Mononuclear cell (primary cell): ENCODE data around the gene ITGA2. TPM values are rescaled to one million over a fixed set of nuclear protein-coding genes. Genes with fewer than 3 reads are reported as not detected.
"Not testable (repeated sequence)": the region's sequence is repeated elsewhere in the genome, so short reads cannot be mapped to it uniquely, and the experiment has no call there.

ENCODE experiments used
- H3K27me3 ChIP-seq: 2 replicates; pipeline ENCODE4 v1.6.0; 2011; ENCODE audit warnings: low read length, control low read depth; ENCODE audit not compliant: insufficient read depth
- H3K4me1 ChIP-seq: 2 replicates; pipeline ENCODE4 v1.5.1; 2011; ENCODE audit warnings: mild to moderate bottlenecking, low read length, control low read depth; ENCODE audit not compliant: insufficient read depth
- H3K4me3 ChIP-seq: 2 replicates; pipeline ENCODE4 v1.5.1; 2011; ENCODE audit warnings: mild to moderate bottlenecking, low read length, moderate library complexity
- H3K9me3 ChIP-seq: 2 replicates; pipeline ENCODE4 v1.5.1; 2011; ENCODE audit warnings: low read depth, mild to moderate bottlenecking, control low read depth, low read length
- total RNA-seq: library from RNA; depleted of rRNA; stranded (reverse); fragments of >200 nt; gene quantifications from one replicate; pipeline ENCODE4 v1.2.3, GENCODE V29; 2012

The ITGA2 gene
- 0.73 TPM for total RNA-seq

DNA sequence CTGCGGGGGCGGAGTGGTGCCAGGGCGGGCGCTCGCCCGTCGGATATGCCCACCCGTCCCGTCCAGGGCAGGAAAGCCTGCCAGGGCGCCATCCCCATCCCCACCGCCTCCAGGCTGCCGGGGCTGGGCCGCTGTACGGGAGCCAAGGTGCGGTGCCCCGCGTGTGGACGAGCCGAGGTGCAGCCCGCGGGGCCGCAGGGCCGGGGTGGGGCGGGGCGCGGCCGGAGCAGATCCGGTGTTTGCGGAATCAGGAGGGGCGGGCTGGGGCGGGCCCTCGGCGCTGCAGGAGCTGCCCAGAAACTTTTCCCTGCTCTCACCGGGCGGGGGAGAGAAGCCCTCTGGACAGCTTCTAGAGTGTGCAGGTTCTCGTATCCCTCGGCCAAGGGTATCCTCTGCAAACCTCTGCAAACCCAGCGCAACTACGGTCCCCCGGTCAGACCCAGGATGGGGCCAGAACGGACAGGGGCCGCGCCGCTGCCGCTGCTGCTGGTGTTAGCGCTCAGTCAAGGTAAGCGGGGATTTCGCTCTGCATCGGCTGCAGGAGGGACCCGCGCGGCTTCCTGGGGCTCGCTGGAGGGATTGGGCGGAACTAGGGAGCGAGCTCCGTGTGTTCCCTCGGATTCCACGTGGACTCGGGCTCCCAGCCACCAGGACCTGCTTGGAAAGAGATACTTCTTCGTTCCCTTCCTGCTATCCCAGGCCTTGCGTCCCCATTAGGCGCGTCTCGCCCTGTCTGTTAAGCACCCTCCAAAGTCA is at the start of gene ITGA2:
Gene ITGA2, plus strand, starts transcription at position 328 of the 756 bp plus-strand sequence. Its CDS starts 117 bp downstream, at position 445.
- Histone ChIP-seq H3K4me3 (peak within 1 kb of the TSS; percentile 25), H3K9me3 (no peaks in the 10 kb centered on the region), H3K27me3 (peaks cover 44% of the 10 kb centered on the region), H3K4me1 (peaks cover 17% of the 10 kb centered on the region)

DNA sequence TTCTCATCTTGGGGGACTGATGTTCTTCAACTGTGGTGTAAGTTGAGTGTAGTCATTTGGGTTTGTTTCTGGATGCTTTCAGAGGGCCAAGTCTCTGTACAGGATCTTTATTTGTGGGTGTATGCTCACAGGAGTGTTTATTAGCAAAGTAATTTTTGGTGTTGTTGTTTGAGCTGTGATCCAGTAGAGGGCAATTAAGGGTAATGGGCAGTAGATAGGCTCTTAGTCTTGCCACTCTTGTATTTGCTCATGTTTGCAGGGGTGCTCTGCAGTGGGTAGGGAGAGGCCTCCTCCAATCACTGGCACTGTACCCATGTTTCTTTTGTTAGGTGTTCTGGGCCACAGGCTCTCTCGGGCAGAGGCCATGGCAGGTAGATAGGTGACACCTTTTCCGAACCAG is 45.9 kb upstream of the ITGA2 start:
- Histone ChIP-seq H3K4me3 (no peak overlapping the region), H3K4me1 (no peaks in the 10 kb centered on the region), H3K27me3 (no peaks in the 10 kb centered on the region), H3K9me3 (no peaks in the 10 kb centered on the region)

DNA sequence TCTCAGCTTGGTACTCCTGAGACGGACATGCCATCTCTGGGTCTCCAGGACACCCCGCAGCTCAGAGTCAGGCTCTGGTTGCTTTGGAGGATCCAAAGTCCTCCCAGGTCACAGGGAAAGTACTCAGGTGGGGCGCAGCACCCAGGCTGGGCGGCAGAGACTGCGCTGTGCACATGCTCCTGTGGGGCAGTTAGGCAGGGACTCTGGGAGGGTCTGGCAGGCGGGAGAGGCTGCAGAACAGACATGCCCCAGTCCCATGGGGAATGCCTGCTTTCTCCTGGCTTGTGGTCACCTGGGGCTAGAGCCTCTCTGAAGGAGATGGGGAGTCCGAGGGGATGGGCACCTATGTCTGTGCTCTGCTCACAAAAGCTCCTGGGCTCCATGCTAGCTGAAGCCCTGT is 45.3 kb upstream of the ITGA2 start:
- Histone ChIP-seq H3K4me3 (no peak overlapping the region), H3K9me3 (no peaks in the 10 kb centered on the region), H3K27me3 (no peaks in the 10 kb centered on the region), H3K4me1 (no peaks in the 10 kb centered on the region)

DNA sequence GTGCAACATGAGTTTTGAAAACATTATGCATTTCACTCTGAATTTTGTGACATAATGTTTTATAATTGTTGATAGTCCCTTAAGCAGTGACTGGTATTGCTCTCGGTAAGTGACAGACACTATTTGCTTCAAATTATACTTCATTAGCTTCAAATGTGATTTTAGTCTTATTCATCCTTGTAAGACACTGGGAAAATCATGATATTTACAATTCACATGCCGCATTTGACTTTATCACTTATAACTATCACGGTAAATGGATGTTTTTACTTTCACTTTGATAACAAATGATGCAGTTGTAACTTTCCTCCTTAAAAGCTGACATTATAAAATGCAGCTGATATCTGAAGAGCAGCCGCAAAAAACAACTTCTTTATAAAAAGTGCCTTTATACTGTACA is 44.1 kb upstream of the ITGA2 start:
- Histone ChIP-seq H3K27me3 (no peaks in the 10 kb centered on the region), H3K9me3 (no peaks in the 10 kb centered on the region), H3K4me3 (no peak overlapping the region), H3K4me1 (no peaks in the 10 kb centered on the region)

DNA sequence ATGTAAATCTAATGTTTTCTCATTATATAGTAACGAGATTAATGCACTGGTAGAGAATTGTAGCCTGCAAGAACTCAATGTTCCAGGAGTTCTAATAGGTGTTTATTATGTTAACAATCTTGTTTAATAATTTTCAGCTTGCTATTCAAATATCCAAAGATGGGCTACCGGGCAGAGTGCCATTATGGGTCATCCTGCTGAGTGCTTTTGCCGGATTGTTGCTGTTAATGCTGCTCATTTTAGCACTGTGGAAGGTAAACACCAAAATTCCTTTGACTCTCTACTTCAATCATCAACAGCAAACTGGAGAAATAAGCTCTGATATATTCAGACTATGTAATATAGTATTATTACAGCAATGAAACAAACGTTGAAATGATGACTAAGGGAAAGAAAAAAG is 41.9 kb upstream of the ITGA2 start:
- H3K27me3 ChIP-seq: no peaks in the 10 kb centered on the region
- no peak overlapping the region for H3K4me3 ChIP-seq
- no peaks in the 10 kb centered on the region for H3K4me1 ChIP-seq
- H3K9me3 ChIP-seq: no peaks in the 10 kb centered on the region

DNA sequence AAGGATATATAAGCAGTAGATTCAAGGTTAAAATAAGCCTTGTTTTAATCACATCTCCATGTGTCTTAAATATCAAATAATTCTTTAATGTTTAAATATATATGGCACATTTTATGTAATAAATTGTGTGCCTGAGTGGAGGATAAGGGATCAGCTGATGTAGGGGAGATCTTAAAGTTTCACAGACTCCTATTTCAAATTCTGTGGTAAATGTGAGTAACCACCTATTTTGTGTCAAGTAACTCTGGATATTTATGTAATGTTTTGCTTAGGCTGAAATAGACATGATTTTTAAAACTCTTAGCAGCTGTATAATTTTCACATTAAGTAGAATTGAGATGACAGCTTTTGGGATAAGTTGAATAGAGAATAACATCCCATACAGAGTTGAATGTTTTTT is 41.3 kb upstream of the ITGA2 start:
- Histone ChIP-seq H3K27me3 (no peaks in the 10 kb centered on the region), H3K4me3 (no peak overlapping the region), H3K4me1 (no peaks in the 10 kb centered on the region), H3K9me3 (no peaks in the 10 kb centered on the region)

DNA sequence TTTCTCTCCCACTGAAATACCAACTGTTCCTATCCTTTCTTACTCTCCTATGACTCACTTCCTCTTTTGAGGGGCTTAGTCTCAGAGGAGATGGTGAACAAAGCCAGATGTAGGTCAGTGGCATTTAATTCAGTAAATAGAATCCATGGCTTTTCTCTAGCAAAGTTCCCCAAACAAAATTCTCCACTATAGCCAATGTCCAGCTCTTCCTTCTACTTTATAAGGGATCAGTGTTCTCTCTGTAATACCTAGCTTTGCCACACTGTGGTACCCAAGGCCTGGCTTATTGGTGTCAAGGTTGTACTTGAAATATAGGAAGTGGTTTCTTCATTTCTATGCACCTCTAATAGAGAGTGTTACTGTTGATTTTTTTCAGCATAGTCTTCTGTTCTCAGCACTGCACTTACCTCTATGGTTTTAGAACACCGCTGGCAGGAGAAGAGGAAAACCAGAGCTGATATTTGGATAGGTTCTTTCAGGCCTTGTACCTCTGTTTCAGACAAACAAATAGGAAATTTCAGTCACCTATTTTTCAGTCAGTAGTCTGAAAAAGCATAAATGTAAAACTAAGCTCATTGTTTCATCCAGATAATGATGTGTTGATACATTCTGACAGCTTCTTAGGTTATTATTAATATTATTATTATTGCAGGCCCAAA is 40.6 kb upstream of the ITGA2 start:
- Histone ChIP-seq H3K4me1 (no peaks in the 10 kb centered on the region), H3K27me3 (no peaks in the 10 kb centered on the region), H3K9me3 (no peaks in the 10 kb centered on the region), H3K4me3 (no peak overlapping the region)

DNA sequence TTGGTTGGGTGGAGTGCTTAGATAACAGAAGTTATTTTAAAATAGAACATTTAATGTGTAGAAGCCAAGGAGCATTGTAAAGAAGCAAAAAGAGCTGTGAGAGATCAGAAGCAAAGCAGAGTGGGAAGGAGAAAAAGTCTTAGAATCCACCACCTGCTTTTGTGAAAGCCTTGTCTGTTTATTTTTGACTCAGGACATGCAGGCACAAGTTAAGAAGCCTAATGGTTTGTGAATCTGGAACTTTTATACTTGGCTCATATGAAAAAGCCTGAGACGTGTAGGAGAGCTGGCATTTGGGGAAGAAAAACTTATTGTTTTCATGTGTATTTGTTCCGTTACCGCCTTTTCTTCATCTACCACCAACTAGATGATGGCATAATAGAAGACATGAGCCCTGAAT is 38.5 kb upstream of the ITGA2 start:
- no peaks in the 10 kb centered on the region for H3K9me3 ChIP-seq
- no peaks in the 10 kb centered on the region for H3K4me1 ChIP-seq
- H3K27me3 ChIP-seq: no peaks in the 10 kb centered on the region
- no peak overlapping the region for H3K4me3 ChIP-seq

DNA sequence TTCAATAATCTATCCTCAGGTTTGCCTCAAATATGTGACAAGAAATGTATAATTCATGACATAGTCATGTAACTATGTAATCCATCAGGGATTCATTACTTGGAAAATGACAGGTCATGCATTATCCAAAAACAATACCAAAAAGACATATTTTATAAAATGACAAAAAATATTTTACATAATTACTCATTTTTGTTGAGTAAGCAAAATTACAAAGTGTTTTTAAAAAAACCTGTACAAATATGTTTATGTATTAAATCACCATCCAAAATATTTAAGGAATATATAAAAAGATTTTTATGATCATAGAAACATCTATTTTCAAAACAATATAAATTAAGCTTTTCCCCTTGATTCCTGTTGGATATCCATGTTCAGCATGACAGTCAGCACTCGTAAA is 36.7 kb upstream of the ITGA2 start:
- Histone ChIP-seq H3K9me3 (no peaks in the 10 kb centered on the region), H3K4me1 (no peaks in the 10 kb centered on the region), H3K4me3 (no peak overlapping the region), H3K27me3 (no peaks in the 10 kb centered on the region)

DNA sequence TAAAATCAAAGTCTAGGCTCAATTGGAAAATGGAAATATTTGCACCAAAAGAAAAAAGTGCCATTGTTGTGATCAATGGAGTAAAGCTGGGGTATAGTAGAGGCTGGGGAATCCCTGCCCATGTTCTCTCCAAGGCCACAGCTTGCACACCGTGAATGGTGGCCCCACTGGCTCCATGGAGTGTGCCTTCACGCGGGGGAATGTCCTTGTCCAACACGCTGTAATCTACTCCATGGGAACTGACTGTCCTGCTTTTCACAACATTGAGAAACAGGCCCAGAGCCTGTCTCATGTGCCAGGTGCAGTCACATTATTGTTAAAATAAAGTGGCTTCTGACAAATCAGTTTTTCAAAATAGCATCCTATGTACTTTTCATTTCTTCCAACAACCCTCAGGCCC is 33.1 kb upstream of the ITGA2 start:
- Histone ChIP-seq H3K4me3 (no peak overlapping the region), H3K4me1 (no peaks in the 10 kb centered on the region), H3K9me3 (no peaks in the 10 kb centered on the region), H3K27me3 (no peaks in the 10 kb centered on the region)

DNA sequence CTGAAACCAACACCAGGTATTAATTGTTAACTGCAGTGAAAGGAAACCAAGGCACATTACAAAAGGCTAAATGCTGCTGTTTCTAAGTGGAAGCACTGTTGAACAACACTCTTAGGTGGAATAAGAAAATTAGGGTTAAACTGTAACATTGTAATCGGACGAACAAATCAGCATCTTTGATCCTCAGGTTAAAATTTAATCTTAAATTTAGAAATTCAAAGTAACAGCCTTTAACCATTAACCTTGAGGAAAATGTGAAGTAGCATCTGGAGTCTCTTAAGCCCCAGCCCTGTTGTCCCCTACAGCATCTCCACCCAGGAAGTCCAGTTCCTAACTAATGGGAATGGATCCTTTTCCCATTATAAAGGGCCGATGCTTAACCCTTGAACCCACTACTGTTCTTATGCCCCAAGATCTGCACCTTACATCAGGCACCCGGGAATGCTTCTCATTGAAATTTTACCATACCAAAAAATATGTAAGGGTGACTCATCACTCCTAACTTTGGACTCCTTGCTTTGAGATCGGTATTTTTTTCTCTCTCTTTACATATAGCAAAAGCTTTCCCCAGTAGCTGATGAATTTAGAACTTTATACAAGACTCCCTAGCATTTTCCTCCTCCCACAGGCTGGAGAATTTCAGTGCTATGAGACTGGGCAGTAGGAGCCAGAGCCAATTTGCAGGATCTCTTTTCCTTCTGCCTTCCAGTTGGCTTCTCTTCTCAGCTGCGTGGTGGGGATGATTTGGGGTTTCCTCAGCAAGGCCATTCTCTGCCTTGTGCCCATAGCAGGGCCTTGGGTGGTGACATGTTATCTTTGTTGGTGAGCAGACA is 32.0 kb upstream of the ITGA2 start:
- Histone ChIP-seq H3K4me3 (no peak overlapping the region), H3K4me1 (no peaks in the 10 kb centered on the region)

DNA sequence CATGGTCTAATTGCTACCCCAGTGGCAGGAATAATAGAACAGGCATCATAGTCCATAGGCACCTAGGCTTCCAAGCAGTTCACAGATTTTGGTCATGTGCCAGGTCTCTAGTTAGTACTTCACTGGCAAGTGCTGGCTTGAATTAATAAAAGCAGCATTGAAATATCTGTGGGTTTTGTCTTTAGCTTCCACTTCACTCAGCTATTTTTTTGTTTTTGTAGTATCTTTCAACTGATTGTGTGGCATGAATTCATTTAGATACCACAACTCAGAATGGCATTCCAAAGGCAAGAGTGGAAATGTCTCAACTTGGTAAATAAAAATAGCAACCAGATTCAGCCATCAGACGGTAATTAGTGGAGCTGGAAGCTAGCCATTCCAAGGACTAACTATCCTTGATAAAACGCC is 27.9 kb upstream of the ITGA2 start:
- Histone ChIP-seq H3K9me3 (no peaks in the 10 kb centered on the region), H3K4me3 (no peak overlapping the region), H3K4me1 (no peaks in the 10 kb centered on the region), H3K27me3 (no peaks in the 10 kb centered on the region)

More for the DNA sequence above, 32.0 kb upstream of the ITGA2 start:
- Histone ChIP-seq H3K9me3 (no peaks in the 10 kb centered on the region), H3K27me3 (no peaks in the 10 kb centered on the region)

DNA sequence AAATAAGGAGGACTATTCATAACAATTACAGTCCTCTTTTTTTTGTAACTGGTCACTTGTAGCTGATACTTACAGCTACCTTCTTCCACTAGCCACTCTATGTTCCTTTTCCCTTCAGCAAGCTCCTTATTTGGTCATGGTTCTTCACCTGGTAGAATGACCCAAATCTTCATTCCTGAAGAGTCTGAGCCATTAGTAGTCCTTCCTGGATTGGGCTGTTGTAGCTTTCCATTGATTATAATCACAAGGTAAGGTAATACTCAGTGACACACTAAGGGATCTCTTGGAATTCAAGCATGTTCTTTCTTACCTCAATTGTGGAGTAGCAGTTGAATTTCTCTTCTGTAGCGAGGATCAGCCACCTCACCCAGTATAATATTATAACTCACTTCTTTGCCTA is 25.5 kb upstream of the ITGA2 start:
- Histone ChIP-seq H3K9me3 (no peaks in the 10 kb centered on the region), H3K27me3 (no peaks in the 10 kb centered on the region), H3K4me3 (no peak overlapping the region), H3K4me1 (no peaks in the 10 kb centered on the region)

DNA sequence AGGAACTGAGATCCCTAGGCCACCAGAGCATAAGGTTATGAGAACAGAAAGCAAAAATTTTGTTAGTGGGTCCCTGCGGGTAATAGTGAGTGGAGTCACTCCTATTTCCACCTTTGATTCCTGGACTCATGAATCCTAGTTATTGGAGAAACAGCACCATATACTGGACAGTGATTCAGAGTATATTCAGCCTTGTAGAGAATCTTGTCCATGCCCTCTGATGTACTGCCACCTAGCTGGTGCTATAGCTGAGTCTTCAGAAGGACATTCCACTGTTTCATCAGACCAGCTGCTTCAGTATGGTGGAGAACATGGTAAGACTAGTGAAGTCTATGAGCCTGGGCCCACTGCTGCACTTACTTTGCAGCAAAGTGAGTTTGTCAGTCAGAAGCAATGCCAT is 25.0 kb upstream of the ITGA2 start:
- Histone ChIP-seq H3K9me3 (no peaks in the 10 kb centered on the region), H3K4me3 (no peak overlapping the region), H3K4me1 (no peaks in the 10 kb centered on the region), H3K27me3 (no peaks in the 10 kb centered on the region)

DNA sequence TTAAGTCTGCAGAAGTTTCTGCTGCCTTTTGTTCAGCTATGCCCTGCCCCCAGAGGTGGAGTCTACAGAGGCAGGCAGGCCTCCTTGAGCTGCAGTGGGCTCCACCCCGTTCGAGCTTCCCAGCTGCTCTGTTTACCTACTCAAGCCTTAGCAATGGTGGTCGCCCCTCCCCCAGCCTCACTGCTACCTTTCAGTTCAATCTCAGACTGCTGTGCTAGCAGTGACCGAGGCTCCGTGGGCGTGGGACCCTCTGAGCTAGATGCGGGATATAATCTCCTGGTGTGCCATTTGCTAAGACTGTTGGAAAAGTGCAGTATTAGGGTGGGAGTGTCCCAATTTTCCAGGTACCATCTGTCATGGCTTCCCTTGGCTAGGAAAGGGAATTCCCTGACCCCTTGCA is 13.0 kb upstream of the ITGA2 start:
- H3K27me3 ChIP-seq, H3K4me3 ChIP-seq, H3K9me3 ChIP-seq, H3K4me1 ChIP-seq: not testable (repeated sequence)
